Glutamatergic neuron (in vitro differentiated cells): ENCODE results near the gene CPXM2. TPM values are rescaled to one million over a fixed set of nuclear protein-coding genes. Genes with fewer than 3 reads are reported as not detected.

Experiments
- DNase-seq: peaks from one replicate; pipeline ENCODE4 v3.0.0; 2022
- H3K27ac Mint-ChIP-seq: one replicate; pipeline ENCODE4 v1.8.0; 2020; ENCODE audit warnings: mild to moderate bottlenecking, mixed read lengths, inconsistent platforms; ENCODE audit not compliant: unreplicated experiment
- H3K27me3 Mint-ChIP-seq: one replicate; pipeline ENCODE4 v1.8.0; 2020; ENCODE audit warnings: mild to moderate bottlenecking, moderate library complexity, mixed read lengths, inconsistent platforms; ENCODE audit not compliant: unreplicated experiment
- H3K36me3 Mint-ChIP-seq: one replicate; pipeline ENCODE4 v1.8.0; 2020; ENCODE audit warnings: mild to moderate bottlenecking, mixed read lengths, inconsistent platforms; ENCODE audit not compliant: unreplicated experiment
- H3K4me1 Mint-ChIP-seq: one replicate; pipeline ENCODE4 v1.8.0; 2020; ENCODE audit warnings: mild to moderate bottlenecking, low read depth, mixed read lengths, inconsistent platforms; ENCODE audit not compliant: unreplicated experiment
- H3K4me3 Mint-ChIP-seq: one replicate; pipeline ENCODE4 v1.8.0; 2020; ENCODE audit warnings: mild to moderate bottlenecking, mixed read lengths, inconsistent platforms; ENCODE audit not compliant: unreplicated experiment
- H3K9me3 Mint-ChIP-seq: one replicate; pipeline ENCODE4 v1.8.0; 2020; ENCODE audit warnings: mild to moderate bottlenecking, moderate library complexity, mixed read lengths, inconsistent platforms; ENCODE audit not compliant: unreplicated experiment
- CTCF ChIP-seq: fragments of 200-600 bp; sonication (generic); IDR thresholded peaks from one replicate; pipeline ENCODE4 v1.5.0; 2021; ENCODE audit not compliant: partially characterized antibody, unreplicated experiment
- total RNA-seq: library from RNA; stranded (reverse); fragmentation: NEBNext Ultra II Directional; extraction: Animal tissue kit (Norgen Biotek cat#: 25700); gene quantifications from one replicate; pipeline ENCODE4 v1.2.1, GENCODE V29; 2021; ENCODE audit not compliant: unreplicated experiment

CPXM2 gene
- total RNA-seq, 1 donor from 2014 or later = not detected

DNA sequence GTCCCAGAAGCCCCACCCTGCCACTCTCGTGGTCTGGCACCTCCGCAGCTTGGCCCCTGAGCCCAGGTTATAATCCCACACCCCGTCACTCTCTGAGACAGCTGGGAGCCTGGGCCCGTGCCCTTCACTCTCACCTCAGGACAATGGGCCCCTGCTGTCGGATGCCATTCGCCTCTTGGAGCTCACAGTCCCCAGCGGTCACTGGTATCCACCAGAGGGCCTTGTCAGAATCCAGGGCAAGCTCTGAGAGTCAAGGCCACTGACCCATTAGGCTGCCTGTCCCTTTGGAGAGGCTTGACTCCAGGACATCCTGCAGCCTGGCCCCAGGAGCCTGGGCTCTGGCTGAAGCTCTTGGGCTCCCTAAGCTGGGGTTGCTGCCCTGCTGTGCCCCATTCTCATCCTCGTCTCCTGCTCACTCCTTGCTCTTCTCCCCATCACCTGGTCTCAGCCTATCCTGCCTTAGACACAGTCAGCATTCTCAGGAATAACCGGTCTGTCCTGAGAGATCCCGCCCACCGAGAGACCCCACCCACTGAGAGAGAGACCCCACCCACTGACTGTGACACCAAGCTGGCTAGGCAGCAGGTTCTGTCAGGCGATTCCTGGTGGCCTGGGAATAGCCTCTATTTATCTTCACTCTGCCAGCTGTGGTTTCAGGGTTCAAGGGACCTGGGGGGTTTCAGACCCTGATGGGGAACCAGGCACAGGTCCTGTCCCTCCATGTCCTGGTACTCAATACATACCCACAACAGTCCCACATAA is 27.7 kb downstream of the CPXM2 start:
- H3K4me1 Mint-ChIP-seq = peaks cover 5% of the 10 kb centered on the region

GRCh38 chr10:123863183-123863575 is 28.4 kb downstream of the CPXM2 start:
- DNase-seq = no peak

More for the DNA sequence above, 27.7 kb downstream of the CPXM2 start:
- no peak for TF ChIP-seq CTCF
- H3K36me3 Mint-ChIP-seq = no peaks in the 10 kb centered on the region
- peaks cover 2% of the 10 kb centered on the region for H3K9me3 Mint-ChIP-seq
- no peak overlapping the region for H3K4me3 Mint-ChIP-seq
- H3K27ac Mint-ChIP-seq = no peak overlapping the region
- H3K27me3 Mint-ChIP-seq = peaks cover 5% of the 10 kb centered on the region
- no peak for DNase-seq

GRCh38 chr10:123862421-123863182 is 29.0 kb downstream of the CPXM2 start:
- no peaks in the 10 kb centered on the region for H3K36me3 Mint-ChIP-seq
- no peak for TF ChIP-seq CTCF
- peaks cover 16% of the 10 kb centered on the region for H3K4me1 Mint-ChIP-seq
- H3K4me3 Mint-ChIP-seq = no peak overlapping the region
- no peak overlapping the region for H3K27ac Mint-ChIP-seq
- peaks cover 2% of the 10 kb centered on the region for H3K9me3 Mint-ChIP-seq
- H3K27me3 Mint-ChIP-seq = peaks cover 5% of the 10 kb centered on the region
- no peak for DNase-seq

More at GRCh38 chr10:123863183-123863575, 28.4 kb downstream of the CPXM2 start:
- Mint-ChIP-seq H3K27me3 (peaks cover 5% of the 10 kb centered on the region), H3K27ac (no peak overlapping the region), H3K4me3 (no peak overlapping the region), H3K36me3 (no peaks in the 10 kb centered on the region), H3K9me3 (peaks cover 2% of the 10 kb centered on the region), H3K4me1 (peaks cover 11% of the 10 kb centered on the region)
- TF ChIP-seq CTCF = no peak

DNA sequence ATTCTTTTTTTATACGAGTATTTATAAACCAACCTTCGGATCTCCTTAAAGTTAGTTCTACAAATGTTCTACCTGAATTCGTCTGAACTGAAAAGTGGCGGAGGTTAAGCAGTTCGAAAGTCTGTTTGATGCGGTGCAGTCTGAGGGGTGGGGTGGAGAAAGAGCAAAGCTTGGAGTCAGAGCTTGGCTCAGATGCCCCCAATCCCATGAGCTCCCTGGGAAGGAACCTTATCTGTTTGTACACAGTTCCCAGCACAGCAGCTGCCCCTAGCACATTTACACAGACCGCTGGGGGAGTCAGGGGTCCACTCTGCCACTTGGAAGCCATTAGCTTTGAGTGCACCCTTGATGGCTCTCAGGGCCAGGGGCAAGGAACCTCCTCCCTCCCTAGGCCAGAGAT is 30.8 kb downstream of the CPXM2 start:
- Mint-ChIP-seq H3K27me3 (peaks cover 3% of the 10 kb centered on the region), H3K4me1 (peaks cover 18% of the 10 kb centered on the region), H3K4me3 (no peak overlapping the region), H3K9me3 (peaks cover 2% of the 10 kb centered on the region), H3K36me3 (peaks cover 4% of the 10 kb centered on the region), H3K27ac (no peak overlapping the region)
- no peak for DNase-seq
- TF ChIP-seq CTCF = no peak

- DNase-seq = no peak
- H3K4me1 Mint-ChIP-seq = peaks cover 18% of the 10 kb centered on the region
- H3K27ac Mint-ChIP-seq = no peak overlapping the region
- no peak for TF ChIP-seq CTCF
- H3K27me3 Mint-ChIP-seq = peaks cover 2% of the 10 kb centered on the region
- peaks cover 4% of the 10 kb centered on the region for H3K36me3 Mint-ChIP-seq
- H3K4me3 Mint-ChIP-seq = no peak overlapping the region
- peaks cover 2% of the 10 kb centered on the region for H3K9me3 Mint-ChIP-seq
Observed at GRCh38 chr10:123860209-123860608, 31.4 kb downstream of the CPXM2 start.
